WERI-Rb-1 (cell line): ENCODE data around the gene SULT4A1.
A peak's percentile ranks its signal among the peaks of the same experiment; 100 is the strongest.

ENCODE experiments used
- DNase-seq: peaks from one replicate; pipeline ENCODE4 v3.0.0-alpha.2; 2020
- H3K27ac ChIP-seq: fragments of 250-450 bp; sonication (Bioruptor Pico); 2 replicates; pipeline ENCODE4 v1.5.1; 2020; ENCODE audit warnings: mild to moderate bottlenecking, moderate library complexity
- H3K27me3 ChIP-seq: fragments of 250-450 bp; sonication (Bioruptor Pico); 2 replicates; pipeline ENCODE4 v1.5.1; 2021; ENCODE audit warnings: mild to moderate bottlenecking, low read depth, moderate library complexity; ENCODE audit not compliant: insufficient read depth, severe bottlenecking
- H3K36me3 ChIP-seq: fragments of 250-450 bp; sonication (Bioruptor Pico); 2 replicates; pipeline ENCODE4 v1.5.1; 2020; ENCODE audit warnings: mild to moderate bottlenecking, moderate library complexity
- H3K4me3 ChIP-seq: 2 replicates; pipeline ENCODE4 v1.5.1; 2011; ENCODE audit warnings: low read depth, mild to moderate bottlenecking, control low read depth, low read length
- H3K9me3 ChIP-seq: fragments of 250-450 bp; sonication (Bioruptor Pico); 2 replicates; pipeline ENCODE4 v1.5.1; 2021; ENCODE audit warnings: mild to moderate bottlenecking, moderate library complexity; ENCODE audit not compliant: severe bottlenecking
- CTCF ChIP-seq: IDR thresholded peaks from 2 replicates; pipeline ENCODE4 v1.5.1; 2011; ENCODE audit warnings: low read depth, mild to moderate bottlenecking, control low read depth, inconsistent platforms, low read length

The SULT4A1 gene

DNA sequence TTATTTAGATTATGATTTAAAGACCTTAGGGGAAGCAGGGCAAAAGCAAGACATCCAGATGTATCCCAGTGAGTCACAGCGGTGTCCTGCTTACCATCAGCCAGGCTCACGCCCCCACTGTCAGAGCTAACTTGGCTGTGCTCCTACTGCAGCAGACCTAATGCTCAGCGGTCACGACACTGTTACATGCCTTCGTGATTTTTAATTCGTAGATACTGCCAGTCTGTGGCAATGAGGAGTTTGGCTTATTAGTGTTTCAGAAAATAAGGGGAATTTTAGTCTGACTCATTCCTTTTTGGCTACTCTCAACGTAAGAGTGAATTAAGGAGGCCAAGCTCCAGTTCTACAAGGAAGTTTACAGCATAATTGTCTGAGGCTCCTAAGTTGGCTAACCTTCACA, 72.9 kb downstream of the SULT4A1 start:
- no peak overlapping the region for H3K27ac ChIP-seq
- H3K27me3 ChIP-seq, result no peaks in the 10 kb centered on the region
- no peak overlapping the region for H3K4me3 ChIP-seq
- no peak for TF ChIP-seq CTCF
- DNase-seq, result no peak
- no peaks in the 10 kb centered on the region for H3K9me3 ChIP-seq
- no peaks in the 10 kb centered on the region for H3K36me3 ChIP-seq

DNA sequence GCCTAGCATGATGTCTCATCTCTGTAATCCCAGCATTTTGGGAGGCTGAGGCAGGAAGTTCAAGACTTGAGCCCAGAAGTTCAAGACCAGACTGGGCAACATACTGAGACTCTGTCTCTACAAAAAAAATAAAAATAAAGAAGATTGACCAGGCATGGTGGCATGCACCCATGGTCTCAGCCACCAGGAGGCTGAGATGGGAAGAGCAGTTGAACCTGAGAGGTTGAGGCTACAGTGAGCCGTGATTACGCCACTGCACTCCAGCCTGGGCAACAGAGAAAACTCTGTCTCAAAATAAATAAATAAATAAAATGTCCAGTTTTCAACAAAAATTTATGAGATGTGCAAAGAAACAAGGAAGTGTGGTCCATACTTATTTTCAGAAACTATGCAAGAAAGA, 78.5 kb downstream of the SULT4A1 start:
- Histone ChIP-seq H3K4me3 (no peak overlapping the region), H3K27me3 (no peaks in the 10 kb centered on the region), H3K36me3 (no peaks in the 10 kb centered on the region), H3K27ac (no peak overlapping the region), H3K9me3 (no peaks in the 10 kb centered on the region)
- TF ChIP-seq CTCF, result peak; percentile 24; the same call in 1 of the 2 replicates
- DNase-seq, result no peak

- no peak overlapping the region for H3K27ac ChIP-seq
- no peaks in the 10 kb centered on the region for H3K27me3 ChIP-seq
- DNase-seq, result no peak
- H3K9me3 ChIP-seq, result no peaks in the 10 kb centered on the region
- H3K36me3 ChIP-seq, result no peaks in the 10 kb centered on the region
- no peak for TF ChIP-seq CTCF
- no peak overlapping the region for H3K4me3 ChIP-seq
Observed at GRCh38 chr22:43782448-43782847, 79.9 kb downstream of the SULT4A1 start.

- Histone ChIP-seq H3K9me3 (no peaks in the 10 kb centered on the region), H3K27ac (no peak overlapping the region), H3K4me3 (peak overlapping the region; percentile 29), H3K27me3 (no peaks in the 10 kb centered on the region), H3K36me3 (no peaks in the 10 kb centered on the region)
- TF ChIP-seq CTCF, result no peak
- DNase-seq, result peak; percentile 23
Observed at GRCh38 chr22:43777286-43777685, 85.0 kb downstream of the SULT4A1 start.

- Histone ChIP-seq H3K36me3 (no peaks in the 10 kb centered on the region), H3K27me3 (no peaks in the 10 kb centered on the region), H3K4me3 (no peak overlapping the region), H3K27ac (no peak overlapping the region), H3K9me3 (no peaks in the 10 kb centered on the region)
- DNase-seq, result no peak
- TF ChIP-seq CTCF, result no peak
Observed at GRCh38 chr22:43776081-43776670, 86.1 kb downstream of the SULT4A1 start.
